GM23338 (cell line): ENCODE measurements around the gene GOLGA8B.
"Not testable (repeated sequence)": the region's sequence is repeated elsewhere in the genome, so short reads cannot be mapped to it uniquely, and the experiment has no call there.

ENCODE experiments used
- CREB1 ChIP-seq: fragments of 250-450 bp; sonication (Bioruptor Pico); IDR thresholded peaks from 2 replicates; pipeline ENCODE4 v1.5.0; 2020; ENCODE audit warnings: low read depth, mild to moderate bottlenecking, moderate library complexity
- CTCF ChIP-seq, 2 experiments: fragments of 200-600 bp in 1 of 2; sonication (generic) in 1 of 2; conservative IDR thresholded peaks; 2 replicates each; pipeline versions ENCODE4 v1.5.1 to v1.6.1; 2016 to 2017; ENCODE audit warnings: antibody characterized with exemption in 2 of 2, low read depth in 2 of 2, mild to moderate bottlenecking in 2 of 2, moderate library complexity in 1 of 2
- ZNF462 ChIP-seq: fragments of 250-450 bp; sonication (Bioruptor Pico); IDR thresholded peaks from 2 replicates; pipeline ENCODE4 v1.5.0; 2020; ENCODE audit warnings: mild to moderate bottlenecking, moderate library complexity

- TF ChIP-seq CTCF (conservative IDR thresholded peaks at IDR 0.05; ENCODE audit: low read depth in 2 of 2); CREB1; ZNF462 (CRISPR knock-in tag): not testable (repeated sequence)
Measured at GRCh38 chr15:34550129-34550528, 33.3 kb downstream of the GOLGA8B start.
